GM12864 (cell line): ENCODE measurements around the gene EIF4B.
"Not testable (repeated sequence)": the region's sequence is repeated elsewhere in the genome, so short reads cannot be mapped to it uniquely, and the experiment has no call there.

Source experiments
- DNase-seq: peaks from one replicate; pipeline ENCODE4 v3.0.0-alpha.2; 2011; ENCODE audit warnings: low read depth
- H3K4me3 ChIP-seq: 2 replicates; pipeline ENCODE4 v1.5.1; 2011; ENCODE audit warnings: mild to moderate bottlenecking, low read depth, low read length, control low read depth
- TF ChIP-seq, protein P1 (sequence below): IDR thresholded peaks from 2 replicates; pipeline ENCODE4 v1.5.1; 2011; ENCODE audit warnings: low read depth, mild to moderate bottlenecking, moderate library complexity, low read length, control low read depth, inconsistent platforms; ENCODE audit errors: missing control alignments

Gene EIF4B

DNA sequence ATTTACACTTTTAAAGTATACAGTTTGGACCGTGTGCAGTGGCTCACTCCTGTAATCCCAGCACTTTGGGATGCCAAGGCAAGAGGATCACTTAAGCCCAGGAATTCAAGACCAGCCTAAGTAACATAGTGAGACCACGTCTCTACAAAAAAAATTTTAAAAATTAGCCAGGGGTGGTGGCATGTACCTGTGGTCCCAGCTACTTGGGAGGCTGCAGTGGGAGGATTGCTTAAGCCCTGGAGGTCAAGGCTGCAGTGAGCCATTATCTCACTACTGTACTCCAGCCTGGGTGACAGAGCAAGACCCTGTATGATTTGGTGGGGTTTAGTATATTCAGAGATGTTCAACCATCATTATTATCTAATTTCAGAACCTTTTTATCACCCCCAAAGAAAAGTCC is 4.7 kb downstream of the EIF4B start:
- no peak overlapping the region for H3K4me3 ChIP-seq

DNA sequence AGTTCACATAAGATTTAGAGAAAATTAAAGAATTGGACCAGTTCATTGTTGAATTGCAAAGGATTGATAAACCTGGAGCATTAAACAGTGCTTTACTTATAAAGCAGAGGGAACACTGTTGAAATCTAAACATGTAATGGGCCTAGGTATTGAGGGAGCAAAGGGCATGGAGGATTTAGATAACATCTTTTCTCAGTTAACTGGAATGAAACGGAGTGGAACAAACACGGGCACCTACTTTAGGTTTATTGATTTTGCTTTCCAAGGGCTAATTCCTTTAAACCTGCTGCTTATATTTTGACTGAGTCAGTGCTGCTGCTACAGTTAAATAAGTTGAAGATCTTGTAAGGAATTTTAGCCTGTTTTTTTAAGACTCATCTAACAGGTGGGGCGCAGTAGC is 5.6 kb downstream of the EIF4B start:
- TF ChIP-seq, protein P1, sequence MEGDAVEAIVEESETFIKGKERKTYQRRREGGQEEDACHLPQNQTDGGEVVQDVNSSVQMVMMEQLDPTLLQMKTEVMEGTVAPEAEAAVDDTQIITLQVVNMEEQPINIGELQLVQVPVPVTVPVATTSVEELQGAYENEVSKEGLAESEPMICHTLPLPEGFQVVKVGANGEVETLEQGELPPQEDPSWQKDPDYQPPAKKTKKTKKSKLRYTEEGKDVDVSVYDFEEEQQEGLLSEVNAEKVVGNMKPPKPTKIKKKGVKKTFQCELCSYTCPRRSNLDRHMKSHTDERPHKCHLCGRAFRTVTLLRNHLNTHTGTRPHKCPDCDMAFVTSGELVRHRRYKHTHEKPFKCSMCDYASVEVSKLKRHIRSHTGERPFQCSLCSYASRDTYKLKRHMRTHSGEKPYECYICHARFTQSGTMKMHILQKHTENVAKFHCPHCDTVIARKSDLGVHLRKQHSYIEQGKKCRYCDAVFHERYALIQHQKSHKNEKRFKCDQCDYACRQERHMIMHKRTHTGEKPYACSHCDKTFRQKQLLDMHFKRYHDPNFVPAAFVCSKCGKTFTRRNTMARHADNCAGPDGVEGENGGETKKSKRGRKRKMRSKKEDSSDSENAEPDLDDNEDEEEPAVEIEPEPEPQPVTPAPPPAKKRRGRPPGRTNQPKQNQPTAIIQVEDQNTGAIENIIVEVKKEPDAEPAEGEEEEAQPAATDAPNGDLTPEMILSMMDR: no peak
- H3K4me3 ChIP-seq: no peak overlapping the region
- no peak for DNase-seq

More for the DNA sequence above, 4.7 kb downstream of the EIF4B start:
- TF ChIP-seq, protein P1: no peak
- no peak for DNase-seq

DNA sequence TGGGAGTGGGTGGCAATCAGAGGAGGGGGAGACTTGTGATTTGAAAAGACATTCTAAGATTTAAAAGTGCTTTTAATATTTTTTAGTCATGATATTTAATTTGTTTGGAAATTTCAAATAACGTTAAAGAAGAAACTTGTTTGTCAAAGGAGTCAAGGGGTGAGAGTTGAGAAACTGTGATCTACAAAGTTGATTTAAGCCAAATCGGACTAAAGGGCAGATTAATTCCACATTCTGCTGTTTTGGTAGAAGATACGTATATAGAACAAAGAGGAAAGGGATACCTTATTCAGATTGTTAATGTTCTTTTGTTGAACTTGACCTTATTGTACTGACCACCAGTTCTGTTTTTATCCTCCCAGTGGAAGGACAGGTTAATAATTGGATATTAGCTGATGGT is 6.7 kb downstream of the EIF4B start:
- H3K4me3 ChIP-seq: no peak overlapping the region
- TF ChIP-seq, protein P1: no peak
- DNase-seq: no peak

DNA sequence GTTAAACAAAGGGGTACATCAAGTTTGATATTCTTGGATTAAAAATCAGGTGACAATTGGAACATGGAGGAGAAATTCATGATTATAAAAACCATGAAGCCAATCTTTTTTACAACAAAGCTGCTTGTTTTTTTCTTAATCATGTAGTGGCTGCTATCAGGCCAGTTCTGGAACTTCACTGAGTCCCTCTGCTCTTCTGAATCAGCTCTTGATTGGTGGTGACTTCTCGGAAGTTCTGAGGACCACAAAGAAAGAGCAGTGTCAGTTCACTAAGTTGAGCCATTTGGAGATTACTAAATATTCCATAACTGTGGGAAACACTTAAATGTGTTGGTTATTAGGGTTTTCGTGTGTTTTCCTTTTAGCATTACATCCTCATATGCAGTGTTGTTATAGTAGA is 8.5 kb downstream of the EIF4B start:
- TF ChIP-seq, protein P1: no peak
- DNase-seq: no peak
- H3K4me3 ChIP-seq: no peak overlapping the region

DNA sequence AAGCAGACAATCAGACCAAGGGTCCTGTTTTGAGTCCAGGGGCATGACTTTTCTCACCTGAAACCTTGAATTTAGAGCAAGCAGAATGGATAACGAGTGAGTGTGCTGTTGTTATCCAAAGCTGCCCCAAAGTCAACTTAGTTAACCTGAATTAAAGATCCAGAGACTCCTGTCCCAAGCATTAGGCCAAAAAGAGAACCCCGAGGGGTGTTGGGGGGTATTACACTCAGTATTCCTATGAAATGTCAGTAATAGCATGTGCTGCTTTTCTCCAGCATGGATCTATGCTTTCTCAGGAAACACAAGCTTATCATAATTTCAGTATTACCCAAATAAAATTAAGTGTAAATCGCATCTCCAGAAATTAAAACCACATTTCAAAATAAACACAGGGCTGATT is 19.0 kb downstream of the EIF4B start:
- no peak overlapping the region for H3K4me3 ChIP-seq
- TF ChIP-seq, protein P1: no peak
- DNase-seq: no peak

DNA sequence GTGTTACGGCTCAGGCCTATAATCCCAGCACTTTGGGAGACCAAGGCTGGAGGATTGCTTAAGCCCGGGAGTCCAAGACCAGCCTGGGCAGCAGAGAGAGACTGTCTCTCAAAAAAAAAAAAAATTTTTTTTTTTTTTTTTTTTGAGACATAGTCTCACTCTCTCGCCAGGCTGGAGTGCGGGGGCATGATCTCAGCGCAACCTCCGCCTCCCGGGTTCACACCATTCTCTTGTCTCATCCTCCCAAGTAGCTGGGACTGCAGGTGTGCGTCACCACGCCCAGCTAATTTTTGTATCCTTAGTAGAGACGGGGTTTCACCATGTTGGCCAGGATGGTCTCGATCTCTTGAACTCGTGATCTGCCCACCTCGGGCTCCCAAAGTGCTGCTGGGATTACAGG is 20.8 kb downstream of the EIF4B start:
- DNase-seq, H3K4me3 ChIP-seq: not testable (repeated sequence)

DNA sequence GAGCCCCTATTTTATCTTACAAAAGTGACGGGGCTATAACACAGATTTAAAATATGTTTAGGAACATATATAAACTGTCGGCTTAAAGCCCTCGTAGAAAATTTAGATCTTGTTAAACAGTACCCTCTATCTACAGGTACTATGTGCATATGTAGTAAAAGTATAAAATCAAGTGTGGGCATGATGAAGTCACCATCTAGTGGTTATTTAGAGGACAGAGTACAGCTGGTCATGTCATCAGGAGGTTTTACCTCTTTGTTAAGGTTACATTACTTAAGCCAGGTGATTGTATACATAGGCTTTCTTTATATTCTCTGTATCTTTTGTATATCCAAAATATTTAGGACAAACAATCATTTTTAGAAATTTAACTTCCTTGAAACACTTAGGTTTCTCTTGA is 25.4 kb downstream of the EIF4B start:
- DNase-seq: no peak
- no peak overlapping the region for H3K4me3 ChIP-seq
- TF ChIP-seq, protein P1: no peak

DNA sequence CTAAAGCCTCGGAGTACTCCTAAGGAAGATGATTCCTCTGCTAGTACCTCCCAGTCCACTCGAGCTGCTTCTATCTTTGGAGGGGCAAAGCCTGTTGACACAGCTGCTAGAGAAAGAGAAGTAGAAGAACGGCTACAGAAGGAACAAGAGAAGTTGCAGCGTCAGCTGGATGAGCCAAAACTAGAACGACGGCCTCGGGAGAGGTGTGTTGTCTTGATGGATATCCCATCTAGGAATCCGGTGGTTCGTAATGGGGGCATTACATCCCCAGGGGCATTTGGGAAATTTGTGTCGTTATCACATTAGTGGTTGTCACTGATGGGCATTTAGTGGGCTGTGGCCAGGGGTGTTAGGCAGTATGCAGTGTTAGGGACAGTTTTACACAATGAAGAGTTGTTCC is 27.6 kb downstream of the EIF4B start:
- not testable (repeated sequence) for DNase-seq, H3K4me3 ChIP-seq
